Hepatocyte (in vitro differentiated cells): Measurements from ENCODE around the gene ALDH7A1. TPM values are rescaled to one million over a fixed set of nuclear protein-coding genes. Genes with fewer than 3 reads are reported as not detected.

Source experiments
- DNase-seq: peaks from one replicate; pipeline ENCODE4 v3.0.0-alpha.2; 2016; ENCODE audit warnings: low spot score
- H2AFZ ChIP-seq: fragments of 200-600 bp; sonication (generic); 2 replicates; pipeline ENCODE4 v1.6.0; 2016; ENCODE audit warnings: antibody characterized with exemption, mild to moderate bottlenecking
- H3K27ac ChIP-seq: fragments of 200-600 bp; sonication (generic); 2 replicates; pipeline ENCODE4 v1.5.1; 2016; ENCODE audit warnings: mild to moderate bottlenecking
- H3K27me3 ChIP-seq: fragments of 200-600 bp; sonication (generic); 2 replicates; pipeline ENCODE4 v1.6.1; 2016
- H3K36me3 ChIP-seq: fragments of 200-600 bp; sonication (generic); replicated peaks from 2 replicates; pipeline ENCODE4 v1.5.1; 2016; ENCODE audit warnings: low read depth; ENCODE audit not compliant: insufficient read depth
- H3K4me1 ChIP-seq: fragments of 200-600 bp; sonication (generic); 2 replicates; pipeline ENCODE4 v1.5.1; 2016; ENCODE audit warnings: mild to moderate bottlenecking, moderate library complexity; ENCODE audit not compliant: insufficient read depth
- H3K4me2 ChIP-seq: fragments of 200-600 bp; sonication (generic); 2 replicates; pipeline ENCODE4 v1.6.0; 2016
- H3K4me3 ChIP-seq: fragments of 200-600 bp; sonication (generic); 2 replicates; pipeline ENCODE4 v1.5.1; 2016; ENCODE audit warnings: mild to moderate bottlenecking
- H3K79me2 ChIP-seq: fragments of 200-600 bp; sonication (generic); 2 replicates; pipeline ENCODE4 v1.6.0; 2017; ENCODE audit warnings: mild to moderate bottlenecking
- H3K9me2 ChIP-seq: fragments of 200-600 bp; sonication (generic); replicated peaks from 2 replicates; pipeline ENCODE4 v1.6.0; 2017; ENCODE audit warnings: mild to moderate bottlenecking; ENCODE audit not compliant: insufficient read depth
- H3K9me3 ChIP-seq: fragments of 200-600 bp; sonication (generic); 2 replicates; pipeline ENCODE4 v1.5.1; 2016; ENCODE audit warnings: low read depth, mild to moderate bottlenecking
- H4K20me1 ChIP-seq: fragments of 200-600 bp; sonication (generic); 2 replicates; pipeline ENCODE4 v1.6.0; 2016; ENCODE audit warnings: mild to moderate bottlenecking; ENCODE audit not compliant: insufficient read depth, poor library complexity, severe bottlenecking
- EZH2 ChIP-seq: fragments of 200-600 bp; sonication (generic); IDR thresholded peaks from 2 replicates; pipeline ENCODE4 v1.6.1; 2016; ENCODE audit warnings: antibody characterized with exemption, mild to moderate bottlenecking, borderline replicate concordance
- EZH2phosphoT487 ChIP-seq: fragments of 200-600 bp; sonication (generic); IDR thresholded peaks from one replicate; pipeline ENCODE4 v1.6.1; 2018; ENCODE audit warnings: antibody characterized with exemption, mild to moderate bottlenecking, low read depth, moderate library complexity; ENCODE audit not compliant: unreplicated experiment, severe bottlenecking
- WGBS: methylation state at CpG from one replicate; pipeline ENCODE4 v1.1.6; 2016; ENCODE audit warnings: low lambda C conversion rate; ENCODE audit errors: missing lambda C conversion rate; 5-methylcytosine and 5-hydroxymethylcytosine counted together
- polyA plus RNA-seq: library from polyadenylated mRNA; unstranded; fragments of >200 nt; fragmentation: Nextera tagmentation; extraction: Ambion mirVana; gene quantifications from 2 replicates; pipeline ENCODE4 v1.2.1, GENCODE V29; 2016
- total RNA-seq: library from RNA; depleted of rRNA; stranded (reverse); fragments of >200 nt; gene quantifications from 2 replicates; pipeline ENCODE4 v1.2.3, GENCODE V29; 2014
- TF ChIP-seq, protein P1 (sequence below): fragments of 200-600 bp; sonication (generic); IDR thresholded peaks from 2 replicates; pipeline ENCODE4 v1.5.1; 2016; ENCODE audit warnings: antibody characterized with exemption, mild to moderate bottlenecking; ENCODE audit not compliant: poor library complexity

The ALDH7A1 gene
- total and polyA plus RNA-seq, 2 experiments from 2014 or later = 50.0 to 107 TPM

DNA sequence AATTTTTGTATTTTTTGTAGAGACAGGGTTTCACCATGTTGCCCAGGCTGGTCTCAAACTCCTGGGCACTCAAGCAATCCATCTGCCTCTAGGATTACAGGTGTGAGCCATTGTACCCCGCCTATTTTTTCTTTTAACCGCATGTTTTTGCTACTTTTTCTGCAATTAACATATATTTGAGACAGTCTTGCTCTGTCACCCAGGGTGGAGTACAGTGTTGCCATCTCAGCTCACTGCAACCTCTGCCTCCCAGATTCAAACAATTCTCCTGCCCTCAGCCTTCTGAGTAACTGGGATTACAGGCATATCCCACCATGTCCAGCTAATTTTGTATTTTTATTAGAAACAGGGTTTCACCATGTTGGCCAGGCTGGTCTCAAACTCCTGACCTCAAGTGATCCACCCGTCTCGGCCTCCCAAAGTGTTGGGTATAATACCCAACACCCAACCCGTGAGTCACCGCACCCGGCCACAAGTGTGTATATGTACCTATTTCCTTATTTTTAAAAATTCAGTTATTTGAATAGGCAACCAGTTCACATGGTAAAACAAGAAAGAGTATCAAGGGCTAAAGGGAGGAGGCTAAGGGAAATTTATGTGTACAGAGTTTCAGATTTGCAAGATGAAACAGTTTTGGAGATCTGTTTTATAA lies 19.0 kb upstream of the ALDH7A1 start:
- Histone ChIP-seq H3K4me2 (no peak overlapping the region), H3K9me2 (no peaks in the 10 kb centered on the region), H3K79me2 (peaks cover 69% of the 10 kb centered on the region), H4K20me1 (peaks cover 18% of the 10 kb centered on the region), H3K27ac (no peak overlapping the region), H3K9me3 (no peaks in the 10 kb centered on the region), H3K4me1 (no peaks in the 10 kb centered on the region), H3K4me3 (no peak overlapping the region), H3K36me3 (no peaks in the 10 kb centered on the region), H2AFZ (no peak overlapping the region), H3K27me3 (no peaks in the 10 kb centered on the region)
- no peak for TF ChIP-seq EZH2phosphoT487
- TF ChIP-seq, protein P1, sequence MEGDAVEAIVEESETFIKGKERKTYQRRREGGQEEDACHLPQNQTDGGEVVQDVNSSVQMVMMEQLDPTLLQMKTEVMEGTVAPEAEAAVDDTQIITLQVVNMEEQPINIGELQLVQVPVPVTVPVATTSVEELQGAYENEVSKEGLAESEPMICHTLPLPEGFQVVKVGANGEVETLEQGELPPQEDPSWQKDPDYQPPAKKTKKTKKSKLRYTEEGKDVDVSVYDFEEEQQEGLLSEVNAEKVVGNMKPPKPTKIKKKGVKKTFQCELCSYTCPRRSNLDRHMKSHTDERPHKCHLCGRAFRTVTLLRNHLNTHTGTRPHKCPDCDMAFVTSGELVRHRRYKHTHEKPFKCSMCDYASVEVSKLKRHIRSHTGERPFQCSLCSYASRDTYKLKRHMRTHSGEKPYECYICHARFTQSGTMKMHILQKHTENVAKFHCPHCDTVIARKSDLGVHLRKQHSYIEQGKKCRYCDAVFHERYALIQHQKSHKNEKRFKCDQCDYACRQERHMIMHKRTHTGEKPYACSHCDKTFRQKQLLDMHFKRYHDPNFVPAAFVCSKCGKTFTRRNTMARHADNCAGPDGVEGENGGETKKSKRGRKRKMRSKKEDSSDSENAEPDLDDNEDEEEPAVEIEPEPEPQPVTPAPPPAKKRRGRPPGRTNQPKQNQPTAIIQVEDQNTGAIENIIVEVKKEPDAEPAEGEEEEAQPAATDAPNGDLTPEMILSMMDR = no peak
- no peak for TF ChIP-seq EZH2
- no peak for DNase-seq
- WGBS = 99% methylated on average over 7 of the region's 7 CpGs

DNA sequence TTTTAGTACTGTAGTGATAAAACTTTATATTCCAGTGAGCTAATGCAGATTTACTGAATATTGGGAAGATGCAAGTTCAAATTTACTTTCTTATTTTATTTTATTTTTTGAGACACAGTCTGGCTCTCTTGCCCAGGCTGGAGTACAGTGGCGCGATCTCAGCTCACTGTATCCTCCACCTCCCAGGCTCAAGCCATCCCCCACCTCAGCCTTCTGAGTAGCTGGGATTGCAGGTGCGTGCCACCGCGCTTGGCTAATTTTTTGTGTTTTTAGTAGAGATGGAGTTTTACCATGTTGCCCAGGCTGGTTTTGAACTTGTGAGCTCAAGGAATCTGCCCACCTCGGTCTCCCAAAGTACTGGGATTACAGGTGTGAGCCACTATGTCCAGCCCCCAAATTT lies 15.6 kb upstream of the ALDH7A1 start:
- H3K4me2 ChIP-seq = no peak overlapping the region
- no peak overlapping the region for H3K4me3 ChIP-seq
- H3K9me3 ChIP-seq = no peaks in the 10 kb centered on the region
- H3K27me3 ChIP-seq = no peaks in the 10 kb centered on the region
- DNase-seq = no peak
- TF ChIP-seq, protein P1 = no peak
- TF ChIP-seq EZH2phosphoT487 = no peak
- no peak for TF ChIP-seq EZH2
- H3K9me2 ChIP-seq = no peaks in the 10 kb centered on the region
- no peaks in the 10 kb centered on the region for H3K36me3 ChIP-seq
- peaks cover 92% of the 10 kb centered on the region for H3K79me2 ChIP-seq
- 98% methylated on average over 6 of the region's 6 CpGs for WGBS
- peaks cover 26% of the 10 kb centered on the region for H4K20me1 ChIP-seq
- no peak overlapping the region for H2AFZ ChIP-seq
- no peak overlapping the region for H3K27ac ChIP-seq
- peaks cover 1% of the 10 kb centered on the region for H3K4me1 ChIP-seq

DNA sequence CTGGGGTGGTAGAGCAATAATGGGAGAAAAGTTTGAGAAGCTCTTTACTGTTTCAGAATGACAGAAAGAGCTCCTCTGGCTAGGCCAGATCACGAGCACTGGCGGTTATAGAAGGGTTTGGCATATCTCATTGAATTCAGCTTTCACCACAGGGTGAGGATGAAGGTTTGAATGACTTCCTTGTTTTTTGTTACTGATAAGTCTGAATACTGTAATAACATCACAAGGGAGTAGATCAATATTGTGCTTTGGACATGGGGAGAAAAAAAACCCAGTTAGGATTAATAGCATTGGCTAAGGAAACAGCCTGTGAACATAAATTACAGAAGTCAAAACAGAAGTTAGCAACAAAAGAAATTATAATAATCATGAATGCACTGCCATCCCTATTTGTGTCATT lies 15.1 kb upstream of the ALDH7A1 start:
- Histone ChIP-seq H3K9me3 (no peaks in the 10 kb centered on the region), H3K9me2 (no peaks in the 10 kb centered on the region), H3K4me3 (no peak overlapping the region), H2AFZ (no peak overlapping the region), H3K4me1 (peaks cover 4% of the 10 kb centered on the region), H3K27ac (no peak overlapping the region), H3K36me3 (no peaks in the 10 kb centered on the region), H3K4me2 (no peak overlapping the region), H3K27me3 (no peaks in the 10 kb centered on the region), H4K20me1 (peaks cover 29% of the 10 kb centered on the region), H3K79me2 (peaks cover 92% of the 10 kb centered on the region)
- TF ChIP-seq EZH2phosphoT487 (no peak), EZH2 (no peak)
- TF ChIP-seq, protein P1 = no peak
- DNase-seq = no peak
- 93% methylated on average over 2 of the region's 2 CpGs for WGBS
